ENCODE measurements around the gene OMA1.

Gene OMA1

DNA sequence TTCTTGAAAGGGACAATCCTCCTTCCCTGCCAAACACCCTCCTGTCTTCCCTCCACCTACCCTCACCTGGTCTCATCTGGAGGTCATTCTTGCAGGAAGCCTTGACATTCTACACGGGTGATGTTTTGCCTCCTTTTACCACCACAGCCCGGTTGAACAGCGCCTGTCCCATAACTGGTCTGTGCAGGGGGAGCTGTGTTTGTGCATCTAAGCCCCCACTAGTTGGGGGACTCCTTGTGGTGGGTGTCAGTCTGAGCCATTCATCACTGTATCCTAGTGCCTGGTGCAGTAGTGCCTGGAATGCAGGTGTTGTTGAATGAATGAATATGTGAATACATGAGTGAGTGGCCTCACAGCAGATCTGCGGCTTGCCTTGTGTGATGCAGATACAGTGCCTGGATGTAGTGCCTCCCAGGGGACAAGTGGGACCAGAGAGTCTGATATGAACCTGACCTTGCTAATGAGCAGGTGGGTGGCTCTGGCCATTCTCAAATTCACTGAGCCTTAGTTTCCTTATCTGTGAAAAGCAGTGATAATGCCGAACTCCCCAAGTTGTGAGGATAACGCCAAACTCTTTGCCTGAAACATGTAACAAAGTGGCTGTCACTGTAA is 79.8 kb downstream of the OMA1 start:
- Histone ChIP-seq H3K9me3 (ENCODE audit: low read length) (no peaks in the 10 kb centered on the region), H3K79me2 (ENCODE audit: insufficient read depth, low read length) (no peaks in the 10 kb centered on the region), H3K4me2 (ENCODE audit: low read length) (no peak overlapping the region), H3K4me1 (ENCODE audit: insufficient read depth, low read length, severe bottlenecking) (no peaks in the 10 kb centered on the region), H3K36me3 (ENCODE audit: insufficient read depth, low read length) (no peaks in the 10 kb centered on the region), H3K4me3 (ENCODE audit: low read depth, low read length, poor library complexity, severe bottlenecking) (no peak overlapping the region), H3F3A (ENCODE audit: insufficient read depth, low read length) (no peaks in the 10 kb centered on the region), H3K27ac (ENCODE audit: low read depth, low read length, poor library complexity, severe bottlenecking) (no peak overlapping the region), H3K9me2 (ENCODE audit: low read depth, low read length) (no peaks in the 10 kb centered on the region), H3K9ac (ENCODE audit: low read length) (no peak overlapping the region), H3K27me3 (ENCODE audit: insufficient read depth, low read length) (no peaks in the 10 kb centered on the region), H4K20me1 (ENCODE audit: insufficient read depth, low read length) (no peaks in the 10 kb centered on the region), H2AFZ (ENCODE audit: low read length) (no peak overlapping the region)
- no peak for TF ChIP-seq EZH2 (IDR thresholded peaks at IDR 0.05; ENCODE audit: borderline replicate concordance, low read length)
- TF ChIP-seq, protein P1, sequence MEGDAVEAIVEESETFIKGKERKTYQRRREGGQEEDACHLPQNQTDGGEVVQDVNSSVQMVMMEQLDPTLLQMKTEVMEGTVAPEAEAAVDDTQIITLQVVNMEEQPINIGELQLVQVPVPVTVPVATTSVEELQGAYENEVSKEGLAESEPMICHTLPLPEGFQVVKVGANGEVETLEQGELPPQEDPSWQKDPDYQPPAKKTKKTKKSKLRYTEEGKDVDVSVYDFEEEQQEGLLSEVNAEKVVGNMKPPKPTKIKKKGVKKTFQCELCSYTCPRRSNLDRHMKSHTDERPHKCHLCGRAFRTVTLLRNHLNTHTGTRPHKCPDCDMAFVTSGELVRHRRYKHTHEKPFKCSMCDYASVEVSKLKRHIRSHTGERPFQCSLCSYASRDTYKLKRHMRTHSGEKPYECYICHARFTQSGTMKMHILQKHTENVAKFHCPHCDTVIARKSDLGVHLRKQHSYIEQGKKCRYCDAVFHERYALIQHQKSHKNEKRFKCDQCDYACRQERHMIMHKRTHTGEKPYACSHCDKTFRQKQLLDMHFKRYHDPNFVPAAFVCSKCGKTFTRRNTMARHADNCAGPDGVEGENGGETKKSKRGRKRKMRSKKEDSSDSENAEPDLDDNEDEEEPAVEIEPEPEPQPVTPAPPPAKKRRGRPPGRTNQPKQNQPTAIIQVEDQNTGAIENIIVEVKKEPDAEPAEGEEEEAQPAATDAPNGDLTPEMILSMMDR (IDR thresholded peaks at IDR 0.05; ENCODE audit: low read length): no peak

DNA sequence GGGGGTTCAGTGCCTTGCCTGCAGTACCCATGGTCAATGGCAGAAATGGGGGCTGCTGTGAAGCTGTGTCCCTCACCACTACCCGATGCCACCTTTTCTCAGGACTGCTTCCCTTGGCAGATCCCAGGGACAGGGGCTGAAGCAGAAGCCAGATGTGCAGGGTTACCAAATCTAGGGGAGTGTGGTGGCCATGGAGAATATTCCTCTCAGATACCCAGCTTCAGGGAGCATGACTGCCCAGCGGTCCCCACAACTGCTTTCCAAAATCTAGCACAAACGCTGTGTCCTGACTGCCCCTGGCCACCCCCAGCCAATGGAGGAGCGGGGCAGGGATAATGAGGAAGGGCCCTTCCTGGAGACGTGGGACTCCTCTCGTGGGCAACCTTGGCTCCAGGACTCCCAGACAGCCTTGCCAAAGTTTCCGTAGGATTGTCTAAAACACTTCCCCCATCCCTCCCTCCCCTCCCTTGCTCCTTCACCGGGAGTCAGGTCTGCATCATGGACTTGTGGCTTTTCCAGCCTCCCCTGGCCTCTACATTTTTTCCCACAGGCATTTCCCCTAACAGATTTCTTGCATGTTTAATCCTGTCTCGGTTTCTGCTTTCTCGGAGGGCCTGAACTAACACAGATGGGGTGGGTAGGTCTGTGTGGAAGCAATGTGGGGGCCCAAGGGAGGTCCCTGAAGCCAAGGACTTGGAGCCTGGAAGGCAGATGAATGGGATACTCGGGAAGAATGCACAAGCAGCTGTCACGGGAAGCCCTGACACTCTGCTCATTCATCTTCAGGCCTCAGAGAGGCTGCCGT is 80.5 kb downstream of the OMA1 start:
- H3K4me2 ChIP-seq (ENCODE audit: low read length): no peak overlapping the region
- no peaks in the 10 kb centered on the region for H3K36me3 ChIP-seq (ENCODE audit: insufficient read depth, low read length)
- no peaks in the 10 kb centered on the region for H3F3A ChIP-seq (ENCODE audit: insufficient read depth, low read length)
- no peaks in the 10 kb centered on the region for H3K9me2 ChIP-seq (ENCODE audit: low read depth, low read length)
- H4K20me1 ChIP-seq (ENCODE audit: insufficient read depth, low read length): no peaks in the 10 kb centered on the region
- no peaks in the 10 kb centered on the region for H3K4me1 ChIP-seq (ENCODE audit: insufficient read depth, low read length, severe bottlenecking)
- H3K27me3 ChIP-seq (ENCODE audit: insufficient read depth, low read length): no peaks in the 10 kb centered on the region
- no peaks in the 10 kb centered on the region for H3K79me2 ChIP-seq (ENCODE audit: insufficient read depth, low read length)
- H3K9ac ChIP-seq (ENCODE audit: low read length): no peak overlapping the region
- H3K27ac ChIP-seq (ENCODE audit: low read depth, low read length, poor library complexity, severe bottlenecking): no peak overlapping the region
- TF ChIP-seq, protein P1 (IDR thresholded peaks at IDR 0.05; ENCODE audit: low read length): no peak
- no peak for TF ChIP-seq EZH2 (IDR thresholded peaks at IDR 0.05; ENCODE audit: borderline replicate concordance, low read length)
- no peaks in the 10 kb centered on the region for H3K9me3 ChIP-seq (ENCODE audit: low read length)
- no peak overlapping the region for H3K4me3 ChIP-seq (ENCODE audit: low read depth, low read length, poor library complexity, severe bottlenecking)
- H2AFZ ChIP-seq (ENCODE audit: low read length): no peak overlapping the region

DNA sequence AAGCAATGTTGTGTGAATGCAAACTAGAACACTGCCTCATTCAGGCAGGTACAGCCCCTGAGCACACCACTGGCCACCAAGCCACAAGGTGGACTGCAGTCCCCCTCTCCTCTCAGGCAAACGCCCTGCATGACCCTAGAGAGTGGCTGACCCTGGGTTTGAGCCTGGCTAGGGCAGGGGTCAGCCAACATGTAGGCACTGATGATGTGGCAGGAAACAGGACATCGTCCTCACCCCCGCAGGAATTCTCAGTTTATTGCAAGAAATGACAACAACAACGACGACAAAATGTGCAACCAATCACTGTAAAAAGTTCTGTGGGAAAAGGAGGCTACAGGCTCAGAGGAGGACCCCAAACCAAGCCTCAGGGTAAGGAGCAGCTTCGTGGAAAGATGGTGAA is 81.3 kb downstream of the OMA1 start:
- Histone ChIP-seq H3K4me1 (ENCODE audit: insufficient read depth, low read length, severe bottlenecking) (no peaks in the 10 kb centered on the region), H3F3A (ENCODE audit: insufficient read depth, low read length) (no peaks in the 10 kb centered on the region), H3K4me3 (ENCODE audit: low read depth, low read length, poor library complexity, severe bottlenecking) (no peak overlapping the region), H3K9me2 (ENCODE audit: low read depth, low read length) (no peaks in the 10 kb centered on the region), H3K79me2 (ENCODE audit: insufficient read depth, low read length) (no peaks in the 10 kb centered on the region), H3K9ac (ENCODE audit: low read length) (no peak overlapping the region), H3K36me3 (ENCODE audit: insufficient read depth, low read length) (no peaks in the 10 kb centered on the region), H3K4me2 (ENCODE audit: low read length) (no peak overlapping the region), H3K9me3 (ENCODE audit: low read length) (no peaks in the 10 kb centered on the region), H2AFZ (ENCODE audit: low read length) (no peak overlapping the region), H3K27me3 (ENCODE audit: insufficient read depth, low read length) (no peaks in the 10 kb centered on the region), H4K20me1 (ENCODE audit: insufficient read depth, low read length) (no peaks in the 10 kb centered on the region), H3K27ac (ENCODE audit: low read depth, low read length, poor library complexity, severe bottlenecking) (no peak overlapping the region)
- TF ChIP-seq, protein P1 (IDR thresholded peaks at IDR 0.05; ENCODE audit: low read length): no peak
- no peak for TF ChIP-seq EZH2 (IDR thresholded peaks at IDR 0.05; ENCODE audit: borderline replicate concordance, low read length)
